Mesothelial cell of epicardium (in vitro differentiated cells): Measurements from ENCODE around the gene RAD51D. TPM values are rescaled to one million over a fixed set of nuclear protein-coding genes. Genes with fewer than 3 reads are reported as not detected.

Experiments used
- DNase-seq, 2 experiments: peaks; one replicate each; pipeline ENCODE4 v3.0.0; 2021; ENCODE audit warnings: low spot score in 2 of 2; ENCODE audit not compliant: unreplicated experiment in 2 of 2
- H3K27ac Mint-ChIP-seq: 2 replicates; pipeline ENCODE4 v1.8.0; 2021; ENCODE audit warnings: mixed read lengths
- H3K27me3 Mint-ChIP-seq: 2 replicates; pipeline ENCODE4 v1.8.0; 2021; ENCODE audit warnings: low read depth, mixed read lengths
- H3K36me3 Mint-ChIP-seq: 2 replicates; pipeline ENCODE4 v1.8.0; 2021; ENCODE audit warnings: mixed read lengths
- H3K4me1 Mint-ChIP-seq: 2 replicates; pipeline ENCODE4 v1.8.0; 2021; ENCODE audit warnings: mixed read lengths
- H3K4me3 Mint-ChIP-seq: 2 replicates; pipeline ENCODE4 v1.8.0; 2021; ENCODE audit warnings: mild to moderate bottlenecking, moderate library complexity, mixed read lengths
- H3K9me3 Mint-ChIP-seq: 2 replicates; pipeline ENCODE4 v1.8.0; 2021; ENCODE audit warnings: mixed read lengths
- CTCF ChIP-seq: fragments of 200-600 bp; sonication (generic); IDR thresholded peaks from one replicate; pipeline ENCODE4 v1.5.0; 2021; ENCODE audit warnings: antibody characterized with exemption; ENCODE audit not compliant: unreplicated experiment
- total RNA-seq: library from RNA; stranded (reverse); gene quantifications from 3 replicates; pipeline ENCODE4 v1.2.1, GENCODE V29; 2021

The RAD51D gene
- total RNA-seq, 1 donor from 2014 or later: 17.2 TPM

- Mint-ChIP-seq H3K36me3 (peaks cover 1% of the 10 kb centered on the region), H3K27ac (peak within 1 kb of the TSS; percentile 98), H3K9me3 (no peaks in the 10 kb centered on the region), H3K4me1 (peaks cover 17% of the 10 kb centered on the region), H3K4me3 (peak within 1 kb of the TSS; percentile 25), H3K27me3 (no peaks in the 10 kb centered on the region)
- no peak for TF ChIP-seq CTCF
- DNase-seq: peak; percentile 34 to 69
These were observed 56.0 kb downstream of the RAD51D start, which contains the start of gene RFFL for GRCh38 chr17:35063514-35064223. RFFL (minus strand) TSS chr17:35063707; CDS start chr17:35026553, 37,154 bp downstream.

- Mint-ChIP-seq H3K27me3 (no peaks in the 10 kb centered on the region), H3K4me1 (peaks cover 25% of the 10 kb centered on the region), H3K4me3 (no peak overlapping the region), H3K27ac (peak overlapping the region; percentile 98), H3K36me3 (peaks cover 1% of the 10 kb centered on the region), H3K9me3 (no peaks in the 10 kb centered on the region)
- no peak for TF ChIP-seq CTCF
- DNase-seq: no peak
These were observed 57.4 kb downstream of the RAD51D start for GRCh38 chr17:35062308-35062707.

GRCh38 chr17:35057332-35057915 lies 62.2 kb downstream of the RAD51D start:
- TF ChIP-seq CTCF: no peak
- Mint-ChIP-seq H3K9me3 (no peaks in the 10 kb centered on the region), H3K4me1 (peaks cover 11% of the 10 kb centered on the region), H3K27ac (peak overlapping the region; percentile 61), H3K27me3 (no peaks in the 10 kb centered on the region), H3K36me3 (peaks cover 4% of the 10 kb centered on the region), H3K4me3 (no peak overlapping the region)
- DNase-seq: no peak

- Mint-ChIP-seq H3K4me1 (peaks cover 11% of the 10 kb centered on the region), H3K36me3 (peaks cover 4% of the 10 kb centered on the region), H3K27me3 (no peaks in the 10 kb centered on the region), H3K4me3 (no peak overlapping the region), H3K27ac (no peak overlapping the region), H3K9me3 (no peaks in the 10 kb centered on the region)
- no peak for TF ChIP-seq CTCF
- DNase-seq: no peak
These were observed 63.6 kb downstream of the RAD51D start for GRCh38 chr17:35056013-35056412.

- H3K27ac Mint-ChIP-seq: no peak overlapping the region
- peaks cover 2% of the 10 kb centered on the region for H3K36me3 Mint-ChIP-seq
- H3K4me1 Mint-ChIP-seq: peaks cover 20% of the 10 kb centered on the region
- H3K27me3 Mint-ChIP-seq: no peaks in the 10 kb centered on the region
- H3K9me3 Mint-ChIP-seq: no peaks in the 10 kb centered on the region
- TF ChIP-seq CTCF: no peak
- no peak for DNase-seq
- no peak overlapping the region for H3K4me3 Mint-ChIP-seq
These were observed 66.5 kb downstream of the RAD51D start for GRCh38 chr17:35053204-35053603.
